ENCODE data around the gene INHBE. TPM values are rescaled to one million over a fixed set of nuclear protein-coding genes. Genes with fewer than 3 reads are reported as not detected.

The INHBE gene
- total RNA-seq: 0.85 and 1.8 TPM in 2 replicates

GRCh38 chr12:57454566-57455373, at the start of gene INHBE:
Gene INHBE (plus strand): TSS chr12:57455307. CDS start chr12:57455537, 230 bp downstream.

GRCh38 chr12:57430931-57431566, 24.1 kb upstream of the INHBE start, which contains the start of gene R3HDM2:
Gene R3HDM2 (minus strand): TSS chr12:57431043. CDS start chr12:57310428, 120,615 bp downstream.

GRCh38 chr12:57434517-57435223, 20.4 kb upstream of the INHBE start, which contains the start of gene INHBC:
Gene INHBC (plus strand): TSS chr12:57434784. CDS start chr12:57434887, 103 bp downstream.

GRCh38 chr12:57459750-57460467, 4.8 kb downstream of the INHBE start, which contains the start of gene GLI1:
Gene GLI1 (plus strand): TSS chr12:57459785. CDS start chr12:57463692, 3,907 bp downstream.

GRCh38 chr12:57479376-57480115, 24.4 kb downstream of the INHBE start, which contains the start of gene ARHGAP9:
Gene ARHGAP9 (minus strand): TSS chr12:57479866. CDS start chr12:57479406, 460 bp downstream.

GRCh38 chr12:57487597-57488401, 32.7 kb downstream of the INHBE start, which contains the start of gene MARS1:
Gene MARS1 (plus strand): TSS chr12:57488068. CDS start chr12:57488091, 23 bp downstream.

Small RNA genes lying within 50 kb of the gene (small RNA-seq; reads per million reads assigned to genes)
- gene RNU6-879P: not detected

Other genes with a start within 250 kb of the INHBE start
- 1.1 and 2.3 TPM in 2 replicates for gene NXPH4, start 238.5 kb upstream of the INHBE start, total RNA-seq
- gene SHMT2, start 225.6 kb upstream of the INHBE start, total RNA-seq: 209 and 258 TPM in 2 replicates
- gene STAC3, start 204.1 kb upstream of the INHBE start, total RNA-seq: 0.81 TPM in 1 of 2 replicates, not detected in the other
- 21.6 and 21.7 TPM in 2 replicates for gene R3HDM2, start 24.3 kb upstream of the INHBE start, total RNA-seq
- not detected in 2 replicates for gene INHBC, start 20.5 kb upstream of the INHBE start, total RNA-seq
- 0.16 and 0.61 TPM in 2 replicates for gene GLI1, start 4.5 kb downstream of the INHBE start, total RNA-seq
- gene ARHGAP9, start 24.6 kb downstream of the INHBE start, total RNA-seq: 0.16 and 0.24 TPM in 2 replicates
- 138 and 167 TPM in 2 replicates for gene MARS1, start 32.8 kb downstream of the INHBE start, total RNA-seq
- gene DDIT3, start 65.2 kb downstream of the INHBE start, total RNA-seq: 43.6 and 50.3 TPM in 2 replicates
- 2.7 and 9.2 TPM in 2 replicates for gene MBD6, start 67.5 kb downstream of the INHBE start, total RNA-seq
- 128 and 140 TPM in 2 replicates for gene DCTN2, start 91.9 kb downstream of the INHBE start, total RNA-seq
- gene KIF5A, start 94.7 kb downstream of the INHBE start, total RNA-seq: 1.8 and 2.7 TPM in 2 replicates
- 29.4 and 34.1 TPM in 2 replicates for gene PIP4K2C, start 135.9 kb downstream of the INHBE start, total RNA-seq
- 19.8 and 21.3 TPM in 2 replicates for gene DTX3, start 149.5 kb downstream of the INHBE start, total RNA-seq
- gene ARHGEF25, start 156.1 kb downstream of the INHBE start, total RNA-seq: 30.8 and 37.0 TPM in 2 replicates
- gene B4GALNT1, start 177.9 kb downstream of the INHBE start, total RNA-seq: 3.8 and 5.7 TPM in 2 replicates
- 183 and 196 TPM in 2 replicates for gene OS9, start 238.8 kb downstream of the INHBE start, total RNA-seq